ENCODE data around the gene LDLRAD3.

GRCh38 chr11:36109590-36109849, 165.7 kb downstream of the LDLRAD3 start:
- TF ChIP-seq CTCF (IDR thresholded peaks at IDR 0.05) (no peak), POLR2A (IDR thresholded peaks at IDR 0.05) (no peak), POLR2AphosphoS5 (IDR thresholded peaks at IDR 0.05) (no peak), EP300 (IDR thresholded peaks at IDR 0.05) (no peak)

Data from suprapubic skin (tissue), 4 donors.